Measurements from ENCODE around the gene USP37.
A peak's percentile ranks its signal among the peaks of the same experiment; 100 is the strongest.

USP37 gene

GRCh38 chr2:218429911-218430692, 138.0 kb downstream of the USP37 start:
- DNase-seq (ENCODE audit: low read depth): no peak

- no peak for DNase-seq (ENCODE audit: low read depth)
Measured at GRCh38 chr2:218428846-218429558, 139.1 kb downstream of the USP37 start.

- no peak for DNase-seq (ENCODE audit: low read depth)
Measured at GRCh38 chr2:218427741-218428140, 140.4 kb downstream of the USP37 start.

GRCh38 chr2:218425531-218425930, 142.6 kb downstream of the USP37 start:
- no peak for DNase-seq (ENCODE audit: low read depth)

GRCh38 chr2:218423584-218423983, 144.6 kb downstream of the USP37 start:
- no peak for DNase-seq (ENCODE audit: low read depth)

- DNase-seq (ENCODE audit: low read depth): no peak
Measured at GRCh38 chr2:218422403-218423086, 145.6 kb downstream of the USP37 start.

- DNase-seq (ENCODE audit: low read depth): no peak
Measured at GRCh38 chr2:218421027-218421426, 147.1 kb downstream of the USP37 start.

GRCh38 chr2:218419630-218420216, 148.4 kb downstream of the USP37 start:
- DNase-seq (ENCODE audit: low read depth): no peak

GRCh38 chr2:218418717-218419458, 149.3 kb downstream of the USP37 start, which contains the start of gene VIL1:
TSS of gene VIL1 (plus strand) at chr2:218419123. CDS start at chr2:218423779, 4,656 bp downstream.
- no peak for DNase-seq (ENCODE audit: low read depth)

- no peak for DNase-seq (ENCODE audit: low read depth)
Measured at GRCh38 chr2:218418321-218418716, 149.8 kb downstream of the USP37 start.

GRCh38 chr2:218407717-218408116, 160.4 kb downstream of the USP37 start:
- no peak for DNase-seq (ENCODE audit: low read depth)

GRCh38 chr2:218406949-218407618, 161.1 kb downstream of the USP37 start:
- DNase-seq (ENCODE audit: low read depth): peak; percentile 25

GRCh38 chr2:218406209-218406948, 161.8 kb downstream of the USP37 start:
- DNase-seq (ENCODE audit: low read depth): peak; percentile 87

GRCh38 chr2:218405746-218406208, 162.4 kb downstream of the USP37 start:
- DNase-seq (ENCODE audit: low read depth): no peak

- no peak for DNase-seq (ENCODE audit: low read depth)
Measured at GRCh38 chr2:218405086-218405745, 162.9 kb downstream of the USP37 start.

GRCh38 chr2:218404351-218405085, 163.6 kb downstream of the USP37 start:
- DNase-seq (ENCODE audit: low read depth): no peak

- no peak for DNase-seq (ENCODE audit: low read depth)
Measured at GRCh38 chr2:218403810-218404209, 164.3 kb downstream of the USP37 start.

- DNase-seq (ENCODE audit: low read depth): no peak
Measured at GRCh38 chr2:218402911-218403411, 165.2 kb downstream of the USP37 start.

- DNase-seq (ENCODE audit: low read depth): no peak
Measured at GRCh38 chr2:218402491-218402901, 165.7 kb downstream of the USP37 start.

Measured in stimulated activated CD8-positive, alpha-beta memory T cell treated with anti-CD3 and anti-CD28 coated beads, Interleukin-7, amount 100 ng/mL, for 24 hours (primary cell).